ENCODE results near the gene CYP26C1. TPM values are rescaled to one million over a fixed set of nuclear protein-coding genes. Genes with fewer than 3 reads are reported as not detected.

Gene CYP26C1
- total and polyA plus RNA-seq, 2 of the 13 experiments (the other 11 are each of a cell fraction or from before 2014, with no cell fraction given), result 0.02 TPM; not detected in 1

- TF ChIP-seq TFE3 (CRISPR knock-in tag; IDR thresholded peaks at IDR 0.05), result 0 out of 2 replicates have a peak, but pooled peaks have one; percentile 23
- no peak for TF ChIP-seq ZNF772 (CRISPR knock-in tag; IDR thresholded peaks at IDR 0.05)
- TF ChIP-seq ZNF780A (CRISPR knock-in tag; IDR thresholded peaks at IDR 0.05), result no peak
- no peak for TF ChIP-seq ZNF614 (CRISPR knock-in tag; IDR thresholded peaks at IDR 0.05; ENCODE audit: borderline replicate concordance)
- no peak for TF ChIP-seq STAT5B (CRISPR knock-in tag; IDR thresholded peaks at IDR 0.05)
- no peak for TF ChIP-seq HNRNPLL (IDR thresholded peaks at IDR 0.05; ENCODE audit: low read depth, low read length, poor library complexity, severe bottlenecking)
- TF ChIP-seq KAT2B (IDR thresholded peaks at IDR 0.05; ENCODE audit: borderline replicate concordance, low read depth, low read length), result no peak
- TF ChIP-seq ZNF552 (CRISPR knock-in tag; IDR thresholded peaks at IDR 0.05; ENCODE audit: borderline replicate concordance), result no peak
- no peak for TF ChIP-seq RNF2 (conservative IDR thresholded peaks at IDR 0.05; ENCODE audit: low read depth)
- no peak for TF ChIP-seq SP2 (CRISPR knock-in tag; IDR thresholded peaks at IDR 0.05)
- TF ChIP-seq PRDM15 (CRISPR knock-in tag; IDR thresholded peaks at IDR 0.05), result no peak
- TF ChIP-seq ZSCAN25 (CRISPR knock-in tag; IDR thresholded peaks at IDR 0.05), result no peak
- TF ChIP-seq NFAT5 (CRISPR knock-in tag; IDR thresholded peaks at IDR 0.05), result no peak
- no peak for TF ChIP-seq THAP9 (CRISPR knock-in tag; IDR thresholded peaks at IDR 0.05; ENCODE audit: borderline replicate concordance)
- TF ChIP-seq GLI4 (CRISPR knock-in tag; IDR thresholded peaks at IDR 0.05; ENCODE audit: borderline replicate concordance), result no peak
- no peak; the same call in 1 of the 2 replicates for TF ChIP-seq HOXA5 (CRISPR knock-in tag; IDR thresholded peaks at IDR 0.05)
- no peak; the same call in 1 of the 2 replicates for TF ChIP-seq NFKBIZ (CRISPR knock-in tag; IDR thresholded peaks at IDR 0.05)
Observed at GRCh38 chr10:93106631-93107072, 46.1 kb downstream of the CYP26C1 start (continued).
